ENCODE results near the gene ATP2C1. TPM values are rescaled to one million over a fixed set of nuclear protein-coding genes. Genes with fewer than 3 reads are reported as not detected.
A peak's percentile ranks its signal among the peaks of the same experiment; 100 is the strongest.

Gene ATP2C1
- total and polyA plus RNA-seq, 2 of the 4 experiments (the other 2 are of a cell fraction) = 41.4 to 50.2 TPM

GRCh38 chr3:131026321-131027151 lies 132.7 kb downstream of the ATP2C1 start, which contains the start of the genes ASTE1 and NEK11 (continued):
- no peak for TF ChIP-seq NFE2L2 (IDR thresholded peaks at IDR 0.05; ENCODE audit: low read depth, low read length)
- TF ChIP-seq CHD1 (IDR thresholded peaks at IDR 0.05; ENCODE audit: low read depth, low read length) = no peak
- peak; percentile 77 for TF ChIP-seq MXI1 (IDR thresholded peaks at IDR 0.05; ENCODE audit: borderline replicate concordance, low read depth, low read length)

- no peak overlapping the region for H2AFZ ChIP-seq (replicated peaks; ENCODE audit: low read length, poor library complexity)
- no peak overlapping the region for H3K4me3 ChIP-seq (ENCODE audit: insufficient read depth, low read depth, low read length)
- H2AK9ac ChIP-seq (replicated peaks; ENCODE audit: low read depth, low read length, poor library complexity) = no peak overlapping the region
- H4K91ac ChIP-seq (ENCODE audit: insufficient read depth, low read depth, low read length) = no peak overlapping the region
- H2BK20ac ChIP-seq (ENCODE audit: low read depth, low read length) = no peak overlapping the region
- no peak overlapping the region for H3K14ac ChIP-seq (replicated peaks; ENCODE audit: low read depth, low read length)
- dilution Hi-C loops (cut with HindIII; ENCODE audit: low sequenced_read_pairs, unreplicated experiment) (no loop called here), intact Hi-C loops (cut with micrococcal nuclease) (loop anchor here (5.0 kb wide), 3 partner anchors 137 to 473 kb away; partner anchors contain the start of genes ATP2C1, MRPL3 and PIK3R4), in situ Hi-C loops (cut with MboI; ENCODE audit: low sequenced_read_pairs) (loop anchor here (25.0 kb wide), 2 partner anchors 458 to 1008 kb away; partner anchors contain the start of gene CPNE4)
- peaks cover 4% of the 10 kb centered on the region; the same call in 1 of the 2 replicates for H3K9me1 ChIP-seq (ENCODE audit: insufficient read depth, low read length)
- H4K8ac ChIP-seq (ENCODE audit: low read depth in 2 of 2, low read length in 2 of 2) = no peak overlapping the region
- no peak overlapping the region for H2BK120ac ChIP-seq (ENCODE audit: low read depth, low read length)
- H3K4me1 ChIP-seq (ENCODE audit: control insufficient read depth, insufficient read depth, low read length) = peaks cover 2% of the 10 kb centered on the region; the same call in 1 of the 2 replicates
- H3K23ac ChIP-seq (ENCODE audit: low read depth, low read length) = no peak overlapping the region
- peaks cover 0 to 22% of the 10 kb centered on the region in 2 experiments; a peak in 3 of 4 replicates for H3K79me1 ChIP-seq (ENCODE audit: low read depth in 1 of 2, low read length in 2 of 2)
- no peak overlapping the region for H3K56ac ChIP-seq (ENCODE audit: extremely low read depth, insufficient read depth, low read length)
- ATAC-seq (ENCODE audit: low read depth) = no peak
- no peak overlapping the region for H3K4me2 ChIP-seq (ENCODE audit: low read depth, low read length)
- H4K5ac ChIP-seq (ENCODE audit: low read depth, low read length) = no peak overlapping the region
- WGBS, 2 experiments (ENCODE audit: extremely low coverage in 2 of 2, insufficient read length in 1 of 2) = no CpG with 5 or more reads among the region's 3 CpGs
- BruUV-seq (replicated peaks) = no TSS peak
- H3K36me3 ChIP-seq (ENCODE audit: control insufficient read depth, insufficient read depth, low read length) = peaks cover 4% of the 10 kb centered on the region
- no peak overlapping the region for H3K18ac ChIP-seq (ENCODE audit: low read depth, low read length)
- no peak overlapping the region for H3K4ac ChIP-seq (ENCODE audit: low read depth, low read length)
- H3K9ac ChIP-seq (ENCODE audit: low read depth, low read length) = no peak overlapping the region
- POLR2A ChIA-PET (ENCODE audit: unreplicated experiment) = no interaction called here
- H2AK5ac ChIP-seq (ENCODE audit: low read depth, low read length) = no peak overlapping the region
- CTCF ChIA-PET = no interaction called here
- H2BK5ac ChIP-seq (ENCODE audit: low read depth, low read length, poor library complexity, severe bottlenecking) = no peak overlapping the region
- no peak for DNase-seq
- no peak overlapping the region for H3K27ac ChIP-seq (ENCODE audit: insufficient read depth, low read length)
- H4K20me1 ChIP-seq (ENCODE audit: insufficient read depth, low read length) = no peaks in the 10 kb centered on the region
- TF ChIP-seq NFE2L2 (IDR thresholded peaks at IDR 0.05; ENCODE audit: low read depth, low read length) = no peak
- TF ChIP-seq MAFK (IDR thresholded peaks at IDR 0.05; ENCODE audit: low read depth, low read length) = peak; percentile 70
- no peaks in the 10 kb centered on the region for H3K9me3 ChIP-seq (ENCODE audit: control insufficient read depth, insufficient read depth, low read length)
- H2BK15ac ChIP-seq (ENCODE audit: low read depth, low read length) = no peak overlapping the region
- H3K27me3 ChIP-seq (ENCODE audit: control insufficient read depth, insufficient read depth, low read length) = no peaks in the 10 kb centered on the region
These were observed 135.0 kb downstream of the ATP2C1 start for GRCh38 chr3:131028844-131029243.

Measured in IMR-90 (cell line).